WERI-Rb-1 (cell line): ENCODE results near the gene TTLL8.

Source experiments
- DNase-seq: peaks from one replicate; pipeline ENCODE4 v3.0.0-alpha.2; 2020
- H3K27ac ChIP-seq: fragments of 250-450 bp; sonication (Bioruptor Pico); 2 replicates; pipeline ENCODE4 v1.5.1; 2020; ENCODE audit warnings: mild to moderate bottlenecking, moderate library complexity
- H3K27me3 ChIP-seq: fragments of 250-450 bp; sonication (Bioruptor Pico); 2 replicates; pipeline ENCODE4 v1.5.1; 2021; ENCODE audit warnings: mild to moderate bottlenecking, low read depth, moderate library complexity; ENCODE audit not compliant: insufficient read depth, severe bottlenecking
- H3K36me3 ChIP-seq: fragments of 250-450 bp; sonication (Bioruptor Pico); 2 replicates; pipeline ENCODE4 v1.5.1; 2020; ENCODE audit warnings: mild to moderate bottlenecking, moderate library complexity
- H3K4me3 ChIP-seq: 2 replicates; pipeline ENCODE4 v1.5.1; 2011; ENCODE audit warnings: low read depth, mild to moderate bottlenecking, control low read depth, low read length
- H3K9me3 ChIP-seq: fragments of 250-450 bp; sonication (Bioruptor Pico); 2 replicates; pipeline ENCODE4 v1.5.1; 2021; ENCODE audit warnings: mild to moderate bottlenecking, moderate library complexity; ENCODE audit not compliant: severe bottlenecking
- TF ChIP-seq, protein P1 (sequence below): IDR thresholded peaks from 2 replicates; pipeline ENCODE4 v1.5.1; 2011; ENCODE audit warnings: low read depth, mild to moderate bottlenecking, control low read depth, inconsistent platforms, low read length

TTLL8 gene

DNA sequence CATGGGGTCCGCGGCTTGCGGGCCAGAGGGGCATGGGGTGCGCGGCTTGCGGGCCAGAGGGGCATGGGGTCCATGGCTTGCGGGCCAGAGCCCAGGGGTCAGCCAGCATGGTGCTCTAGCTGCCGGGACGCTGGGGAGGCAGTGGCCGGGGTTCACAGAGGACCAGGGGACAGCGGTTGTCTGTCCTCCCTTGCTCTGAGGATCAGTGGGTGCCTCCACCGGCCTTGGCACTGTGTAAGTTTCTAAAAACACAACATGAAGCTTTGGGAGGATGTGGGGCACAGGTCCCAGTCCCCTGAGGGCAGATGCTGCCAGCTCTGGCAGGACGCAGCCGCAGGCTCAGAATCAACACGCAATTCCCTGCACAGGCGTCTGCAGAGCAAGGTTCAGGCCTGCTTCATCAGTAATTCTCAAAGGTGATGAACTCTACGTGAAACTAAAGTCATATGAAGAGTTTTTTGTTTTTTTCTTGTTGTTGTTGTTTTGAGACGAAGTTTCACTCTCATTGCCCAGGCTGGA is 24.2 kb upstream of the TTLL8 start:
- Histone ChIP-seq H3K27me3 (no peaks in the 10 kb centered on the region), H3K9me3 (no peaks in the 10 kb centered on the region), H3K4me3 (no peak overlapping the region), H3K36me3 (no peaks in the 10 kb centered on the region), H3K27ac (no peak overlapping the region)
- TF ChIP-seq, protein P1, sequence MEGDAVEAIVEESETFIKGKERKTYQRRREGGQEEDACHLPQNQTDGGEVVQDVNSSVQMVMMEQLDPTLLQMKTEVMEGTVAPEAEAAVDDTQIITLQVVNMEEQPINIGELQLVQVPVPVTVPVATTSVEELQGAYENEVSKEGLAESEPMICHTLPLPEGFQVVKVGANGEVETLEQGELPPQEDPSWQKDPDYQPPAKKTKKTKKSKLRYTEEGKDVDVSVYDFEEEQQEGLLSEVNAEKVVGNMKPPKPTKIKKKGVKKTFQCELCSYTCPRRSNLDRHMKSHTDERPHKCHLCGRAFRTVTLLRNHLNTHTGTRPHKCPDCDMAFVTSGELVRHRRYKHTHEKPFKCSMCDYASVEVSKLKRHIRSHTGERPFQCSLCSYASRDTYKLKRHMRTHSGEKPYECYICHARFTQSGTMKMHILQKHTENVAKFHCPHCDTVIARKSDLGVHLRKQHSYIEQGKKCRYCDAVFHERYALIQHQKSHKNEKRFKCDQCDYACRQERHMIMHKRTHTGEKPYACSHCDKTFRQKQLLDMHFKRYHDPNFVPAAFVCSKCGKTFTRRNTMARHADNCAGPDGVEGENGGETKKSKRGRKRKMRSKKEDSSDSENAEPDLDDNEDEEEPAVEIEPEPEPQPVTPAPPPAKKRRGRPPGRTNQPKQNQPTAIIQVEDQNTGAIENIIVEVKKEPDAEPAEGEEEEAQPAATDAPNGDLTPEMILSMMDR: no peak
- DNase-seq: no peak

DNA sequence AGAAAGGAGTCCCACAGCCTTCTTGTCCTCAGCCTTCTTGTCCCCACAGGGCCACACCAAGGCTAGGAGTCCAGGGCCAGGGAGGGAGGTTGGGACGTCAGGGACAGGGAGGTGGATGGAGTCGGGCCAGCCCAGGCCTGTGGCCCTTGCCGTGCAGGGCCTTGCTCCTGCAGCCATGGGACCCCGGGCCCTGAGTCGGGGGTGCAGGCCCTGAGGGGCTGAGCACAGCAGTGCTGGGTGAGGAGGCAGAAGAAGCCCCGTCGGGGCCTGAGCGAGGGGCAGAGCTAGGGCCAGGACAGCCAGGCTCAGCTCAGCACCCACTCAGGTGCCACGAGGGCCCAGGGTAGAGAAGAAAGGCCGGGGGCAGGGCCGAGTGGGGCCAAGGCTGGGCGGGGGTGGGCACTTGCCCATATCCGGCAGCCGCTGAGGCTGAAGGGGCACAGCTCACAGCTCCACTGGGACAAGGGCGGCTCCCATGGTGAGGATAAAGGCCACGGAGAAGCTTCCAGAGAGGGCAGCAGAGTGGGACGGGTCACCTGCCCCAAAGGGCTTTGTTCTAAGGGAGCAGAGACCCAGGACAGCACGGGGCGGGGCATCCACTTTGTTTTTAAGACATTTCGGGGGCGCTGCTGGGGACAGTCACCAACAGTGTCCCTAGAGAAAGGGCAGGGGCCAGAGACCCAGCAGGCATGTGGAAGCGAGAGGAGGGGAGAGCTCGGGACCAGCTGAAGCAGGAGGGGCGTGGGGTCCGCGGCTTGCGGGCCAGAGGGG is 23.5 kb upstream of the TTLL8 start:
- Histone ChIP-seq H3K36me3 (no peaks in the 10 kb centered on the region), H3K27me3 (no peaks in the 10 kb centered on the region), H3K9me3 (no peaks in the 10 kb centered on the region), H3K27ac (no peak overlapping the region), H3K4me3 (no peak overlapping the region)
- no peak for DNase-seq
- TF ChIP-seq, protein P1: no peak

DNA sequence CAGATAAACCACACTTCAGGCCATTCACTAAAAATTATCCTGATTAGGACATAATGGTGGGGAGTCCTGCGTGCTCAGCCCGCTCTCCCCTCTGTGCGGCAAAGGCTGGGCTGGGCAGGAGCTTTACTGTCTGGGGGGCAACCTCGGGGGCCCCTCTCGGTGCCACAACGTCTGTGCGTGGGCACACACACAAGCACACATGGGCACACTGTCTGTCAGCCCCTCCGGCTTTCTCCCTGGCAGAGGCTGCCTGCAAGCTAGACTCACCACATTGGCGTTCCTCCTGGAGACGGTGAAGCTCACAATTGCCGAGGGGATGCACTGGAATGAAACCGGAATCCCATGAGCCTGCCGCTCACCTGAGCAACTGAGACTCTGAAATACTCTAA is 22.0 kb upstream of the TTLL8 start:
- Histone ChIP-seq H3K36me3 (no peaks in the 10 kb centered on the region), H3K27ac (no peak overlapping the region), H3K9me3 (no peaks in the 10 kb centered on the region), H3K4me3 (no peak overlapping the region), H3K27me3 (no peaks in the 10 kb centered on the region)
- TF ChIP-seq, protein P1: no peak
- DNase-seq: no peak

DNA sequence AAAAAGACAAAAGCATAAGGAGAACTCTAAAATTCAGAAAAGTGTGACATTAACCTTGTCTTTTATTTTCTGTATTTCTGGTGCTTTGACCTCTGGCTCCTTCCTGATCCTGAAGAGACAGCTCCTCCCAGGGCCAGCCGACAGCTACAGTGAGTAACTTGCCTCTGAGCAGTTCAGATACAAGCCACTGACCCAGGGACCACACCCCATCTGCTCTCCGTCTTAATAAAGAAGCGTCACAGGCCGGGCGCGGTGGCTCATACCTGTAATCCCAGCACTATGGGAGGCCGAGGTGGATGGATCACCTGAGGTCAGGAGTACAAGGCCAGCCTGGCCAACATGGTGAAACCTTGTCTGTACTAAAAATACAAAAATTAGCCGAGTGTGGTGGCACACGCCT is 20.7 kb upstream of the TTLL8 start:
- Histone ChIP-seq H3K27me3 (no peaks in the 10 kb centered on the region), H3K36me3 (no peaks in the 10 kb centered on the region), H3K27ac (no peak overlapping the region), H3K4me3 (no peak overlapping the region), H3K9me3 (no peaks in the 10 kb centered on the region)
- TF ChIP-seq, protein P1: no peak
- peak; percentile 55 for DNase-seq

DNA sequence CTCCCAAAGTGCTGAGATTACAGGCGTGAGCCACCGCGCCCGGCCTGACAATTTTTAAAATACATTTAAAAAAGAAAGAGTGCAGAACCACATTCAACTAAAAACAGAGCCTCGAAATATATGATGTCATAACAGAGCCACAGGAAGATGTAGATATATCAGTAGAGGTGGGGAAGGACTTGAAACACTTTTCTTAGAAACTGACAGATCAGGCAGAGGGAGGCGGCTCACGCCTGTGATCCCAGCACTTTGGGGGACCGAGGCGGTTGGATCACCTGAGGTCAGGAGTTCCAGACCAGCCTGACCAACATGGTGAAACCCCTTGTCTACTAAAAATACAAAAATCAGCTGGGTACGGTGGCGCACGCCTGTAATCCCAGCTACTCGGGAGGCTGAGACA is 20.1 kb upstream of the TTLL8 start:
- Histone ChIP-seq H3K9me3 (no peaks in the 10 kb centered on the region), H3K36me3 (no peaks in the 10 kb centered on the region), H3K27me3 (no peaks in the 10 kb centered on the region), H3K27ac (no peak overlapping the region), H3K4me3 (no peak overlapping the region)
- TF ChIP-seq, protein P1: no peak
- no peak for DNase-seq
